Measurements from ENCODE around the gene USH1C. TPM values are rescaled to one million over a fixed set of nuclear protein-coding genes. Genes with fewer than 3 reads are reported as not detected.

The USH1C gene
- total RNA-seq, 4 donors from 2014 or later = not detected

GRCh38 chr11:17578296-17578695 lies 34.1 kb upstream of the USH1C start:
- no peaks in the 10 kb centered on the region for H3K36me3 ChIP-seq
- H3K4me3 ChIP-seq = no peak overlapping the region
- TF ChIP-seq POLR2A (IDR thresholded peaks at IDR 0.05; ENCODE audit: low read depth) (no peak), CTCF (IDR thresholded peaks at IDR 0.05) (no peak), POLR2AphosphoS5 (IDR thresholded peaks at IDR 0.05) (no peak), EP300 (IDR thresholded peaks at IDR 0.05) (no peak)
- H3K27ac ChIP-seq (replicated peaks in 1 of 4) = no peak overlapping the region
- H3K4me1 ChIP-seq = no peaks in the 10 kb centered on the region
- no peak for DNase-seq (ENCODE audit: extremely low spot score)
- WGBS = 85% methylated on average over 10 of the region's 11 CpGs
- intact Hi-C loops (cut with DNase I) = no loop called here
- peaks cover 0 to 5% (median 1%) of the 10 kb centered on the region in 4 donors for H3K9me3 ChIP-seq
- H3K27me3 ChIP-seq = peaks cover 0 to 21% (median 2%) of the 10 kb centered on the region in 4 donors

GRCh38 chr11:17575431-17576425 lies 31.5 kb upstream of the USH1C start:
- no peak for DNase-seq (ENCODE audit: extremely low spot score)
- WGBS = 87% methylated on average over 15 of the region's 16 CpGs
- intact Hi-C loops (cut with DNase I) = no loop called here

DNA sequence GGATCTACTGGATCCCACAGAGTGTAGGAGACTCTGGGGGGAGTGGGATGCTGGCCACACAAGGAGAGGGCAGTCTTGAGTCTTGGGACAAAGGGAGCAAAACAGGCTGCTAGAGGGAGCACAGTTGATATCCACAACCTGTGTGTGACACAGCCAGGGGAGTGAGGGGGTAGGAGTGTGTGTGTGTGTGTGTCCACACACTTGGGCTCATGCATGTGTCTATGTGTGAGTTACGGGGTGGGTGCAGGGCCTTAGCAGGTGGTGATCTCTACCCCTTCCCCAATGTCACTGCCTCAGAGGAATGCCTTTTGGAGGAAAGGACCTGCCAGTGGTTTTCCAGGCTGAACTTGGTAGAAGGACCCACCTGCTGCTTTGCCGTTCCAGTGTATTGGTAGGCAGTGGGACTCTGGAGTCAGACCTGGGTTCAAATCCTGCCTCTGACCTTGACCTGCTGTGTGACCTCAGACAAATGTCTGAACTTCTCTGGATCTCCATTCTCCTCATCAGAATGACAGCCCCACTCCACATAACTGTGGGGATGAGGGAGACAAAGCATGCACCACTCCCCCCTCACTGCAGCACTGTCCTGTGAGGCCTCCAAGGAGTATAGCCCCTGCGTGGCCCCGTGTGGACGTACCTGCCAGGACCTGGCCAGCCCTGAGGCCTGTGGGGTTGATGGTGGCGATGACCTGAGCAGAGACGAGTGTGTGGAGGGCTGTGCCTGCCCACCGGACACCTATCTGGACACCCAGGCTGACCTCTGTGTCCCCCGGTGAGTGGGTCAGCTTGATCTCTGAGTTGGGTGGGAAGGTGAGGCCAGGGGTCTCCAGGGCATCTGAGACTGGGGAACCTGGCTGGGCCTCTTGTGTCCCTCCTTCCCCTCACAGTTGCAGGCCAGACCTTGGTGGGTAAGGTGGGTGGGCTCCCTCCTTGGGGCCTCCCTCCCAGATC lies 30.2 kb upstream of the USH1C start:
- H3K36me3 ChIP-seq = no peaks in the 10 kb centered on the region
- H3K27me3 ChIP-seq = peaks cover 0 to 25% (median 2%) of the 10 kb centered on the region in 4 donors
- no peak overlapping the region for H3K4me3 ChIP-seq
- no peak for TF ChIP-seq EP300 (IDR thresholded peaks at IDR 0.05)
- TF ChIP-seq POLR2AphosphoS5 (IDR thresholded peaks at IDR 0.05) = no peak
- no peak for TF ChIP-seq POLR2A (IDR thresholded peaks at IDR 0.05; ENCODE audit: low read depth)
- no peak for TF ChIP-seq CTCF (IDR thresholded peaks at IDR 0.05)
- H3K27ac ChIP-seq (replicated peaks in 1 of 4) = no peak overlapping the region
- no peaks in the 10 kb centered on the region for H3K4me1 ChIP-seq
- no peak for DNase-seq (ENCODE audit: extremely low spot score)
- WGBS = 93% methylated on average over 5 of the region's 9 CpGs
- intact Hi-C loops (cut with DNase I) = no loop called here
- H3K9me3 ChIP-seq = no peaks in the 10 kb centered on the region

More at GRCh38 chr11:17575431-17576425, 31.5 kb upstream of the USH1C start:
- Histone ChIP-seq H3K27ac (replicated peaks in 1 of 4) (no peak overlapping the region), H3K27me3 (peaks cover 0 to 25% (median 2%) of the 10 kb centered on the region in 4 donors), H3K9me3 (no peaks in the 10 kb centered on the region), H3K4me3 (no peak overlapping the region), H3K4me1 (no peaks in the 10 kb centered on the region), H3K36me3 (no peaks in the 10 kb centered on the region)
- no peak for TF ChIP-seq POLR2A (IDR thresholded peaks at IDR 0.05; ENCODE audit: low read depth)
- TF ChIP-seq CTCF (IDR thresholded peaks at IDR 0.05) = no peak
- no peak for TF ChIP-seq POLR2AphosphoS5 (IDR thresholded peaks at IDR 0.05)
- TF ChIP-seq EP300 (IDR thresholded peaks at IDR 0.05) = no peak

DNA sequence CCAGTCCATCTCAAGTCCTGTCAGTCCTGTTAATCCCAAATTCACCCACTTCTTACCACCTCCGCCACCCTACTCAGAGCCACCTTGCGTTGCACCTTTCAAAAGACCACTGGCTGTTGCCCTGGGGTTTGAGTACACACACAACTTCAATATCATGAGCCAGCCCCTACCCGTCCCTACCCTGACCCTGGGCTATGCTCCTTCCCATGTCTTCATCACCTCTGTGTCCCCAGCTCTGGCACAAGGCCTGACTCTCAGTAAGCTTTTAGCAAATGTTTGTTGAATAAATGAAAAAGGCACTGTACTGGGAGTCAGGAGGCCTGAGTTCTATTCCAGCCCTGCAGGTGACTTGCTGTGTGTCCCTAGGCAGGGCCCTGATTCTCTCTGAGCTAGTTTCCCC lies 29.3 kb upstream of the USH1C start:
- DNase-seq (ENCODE audit: extremely low spot score) = no peak
- intact Hi-C loops (cut with DNase I) = no loop called here
- Histone ChIP-seq H3K4me3 (no peak overlapping the region), H3K9me3 (no peaks in the 10 kb centered on the region), H3K27ac (replicated peaks in 1 of 4) (no peak overlapping the region), H3K4me1 (no peaks in the 10 kb centered on the region), H3K36me3 (no peaks in the 10 kb centered on the region), H3K27me3 (peaks cover 0 to 25% (median 2%) of the 10 kb centered on the region in 4 donors)
- no peak for TF ChIP-seq CTCF (IDR thresholded peaks at IDR 0.05)
- 93% methylated on average over 3 of the region's 3 CpGs for WGBS
